22Rv1 (cell line): ENCODE measurements around the gene TMEM86B.

Experiments used
- CTCF ChIP-seq: fragments of 450-650 bp; IDR thresholded peaks from 2 replicates; pipeline ENCODE4 v1.5.1; 2017; ENCODE audit warnings: mild to moderate bottlenecking
- ZFX ChIP-seq: fragments of 450-650 bp; IDR thresholded peaks from 2 replicates; pipeline ENCODE4 v1.6.1; 2017; ENCODE audit warnings: antibody characterized with exemption, borderline replicate concordance

- TF ChIP-seq CTCF (no peak), ZFX (no peak)
Observed at GRCh38 chr19:55232986-55233385, 4.4 kb upstream of the TMEM86B start.
